ENCODE results near the gene EFEMP1. TPM values are rescaled to one million over a fixed set of nuclear protein-coding genes. Genes with fewer than 3 reads are reported as not detected.

EFEMP1 gene
- total and polyA plus RNA-seq, 2 of the 13 experiments (the other 11 are each of a cell fraction or from before 2014, with no cell fraction given) = not detected

GRCh38 chr2:55948176-55948923, 24.8 kb upstream of the EFEMP1 start:
- no peaks in the 10 kb centered on the region for H3K79me2 ChIP-seq (ENCODE audit: insufficient read depth, low read length)
- no peak overlapping the region for H3K4me3 ChIP-seq (replicated peaks in 1 of 3; ENCODE audit: insufficient read depth in 1 of 3, low read depth in 2 of 3, low read length in 3 of 3)
- in situ Hi-C loops (cut with HindIII; ENCODE audit: extremely low pct_ligation_motif_present, low pct_unique_long_range_greater_than_20kb) (no loop called here), intact Hi-C loops (cut with micrococcal nuclease; ENCODE audit: unreplicated experiment) (no loop called here)
- ATAC-seq (no peak), FAIRE-seq (no peak), DNase-seq (ENCODE audit: low spot score) (no peak)
- H3K4me1 ChIP-seq (ENCODE audit: insufficient read depth, low read length) = no peaks in the 10 kb centered on the region
- H2AFZ ChIP-seq (ENCODE audit: low read length) = no peak overlapping the region
- H3K4me2 ChIP-seq (ENCODE audit: low read depth, low read length) = no peak overlapping the region
- ChIA-PET POLR2A (no interaction called here), CTCF (ENCODE audit: low intra/inter-chr PET ratio, low total read pairs) (no interaction called here)
- no peak overlapping the region for H3K9ac ChIP-seq (ENCODE audit: insufficient read depth, low read depth, low read length)
- H3K27me3 ChIP-seq (ENCODE audit: control insufficient read depth in 1 of 2, insufficient read depth in 2 of 2, low read length in 2 of 2) = peaks cover 0 to 3% of the 10 kb centered on the region in 2 experiments; a peak in 1 of 5 replicates
- H3K36me3 ChIP-seq (replicated peaks in 1 of 2; ENCODE audit: control insufficient read depth in 1 of 2, insufficient read depth in 2 of 2, low read length in 2 of 2) = no peaks in the 10 kb centered on the region
- H3K27ac ChIP-seq (ENCODE audit: extremely low read length, insufficient read depth, low read length) = no peak overlapping the region
- TF ChIP-seq ZFP62 (CRISPR knock-in tag; IDR thresholded peaks at IDR 0.05) (no peak), NR2C2 (CRISPR knock-in tag; IDR thresholded peaks at IDR 0.05; ENCODE audit: borderline replicate concordance) (no peak), SETDB1 (CRISPR knock-in tag; IDR thresholded peaks at IDR 0.05; ENCODE audit: borderline replicate concordance) (no peak), ZNF512 (CRISPR knock-in tag; IDR thresholded peaks at IDR 0.05) (no peak), DPF2 (CRISPR knock-in tag; IDR thresholded peaks at IDR 0.05; ENCODE audit: borderline replicate concordance, low read depth) (no peak), ZNF629 (CRISPR knock-in tag; conservative IDR thresholded peaks at IDR 0.05) (no peak), NCOA5 (CRISPR knock-in tag; IDR thresholded peaks at IDR 0.05) (no peak), KAT7 (CRISPR knock-in tag; IDR thresholded peaks at IDR 0.05; ENCODE audit: borderline replicate concordance) (no peak), ZNF607 (CRISPR knock-in tag; IDR thresholded peaks at IDR 0.05; ENCODE audit: borderline replicate concordance) (no peak), RXRB (CRISPR knock-in tag; IDR thresholded peaks at IDR 0.05; ENCODE audit: borderline replicate concordance) (no peak), ZNF496 (CRISPR knock-in tag; IDR thresholded peaks at IDR 0.05; ENCODE audit: insufficient replicate concordance) (no peak), ZNF101 (CRISPR knock-in tag; IDR thresholded peaks at IDR 0.05; ENCODE audit: borderline replicate concordance, low read depth) (no peak), NR2F1 (CRISPR knock-in tag; IDR thresholded peaks at IDR 0.05) (no peak), ZNF251 (CRISPR knock-in tag; IDR thresholded peaks at IDR 0.05) (no peak), SIX4 (CRISPR knock-in tag; IDR thresholded peaks at IDR 0.05) (no peak), PHF5A (CRISPR knock-in tag; IDR thresholded peaks at IDR 0.05; ENCODE audit: low read depth, unreplicated experiment) (no peak), ZKSCAN1 (IDR thresholded peaks at IDR 0.05; ENCODE audit: low read length) (no peak), ZNF619 (CRISPR knock-in tag; IDR thresholded peaks at IDR 0.05) (no peak)
- TF ChIP-seq, protein P1, sequence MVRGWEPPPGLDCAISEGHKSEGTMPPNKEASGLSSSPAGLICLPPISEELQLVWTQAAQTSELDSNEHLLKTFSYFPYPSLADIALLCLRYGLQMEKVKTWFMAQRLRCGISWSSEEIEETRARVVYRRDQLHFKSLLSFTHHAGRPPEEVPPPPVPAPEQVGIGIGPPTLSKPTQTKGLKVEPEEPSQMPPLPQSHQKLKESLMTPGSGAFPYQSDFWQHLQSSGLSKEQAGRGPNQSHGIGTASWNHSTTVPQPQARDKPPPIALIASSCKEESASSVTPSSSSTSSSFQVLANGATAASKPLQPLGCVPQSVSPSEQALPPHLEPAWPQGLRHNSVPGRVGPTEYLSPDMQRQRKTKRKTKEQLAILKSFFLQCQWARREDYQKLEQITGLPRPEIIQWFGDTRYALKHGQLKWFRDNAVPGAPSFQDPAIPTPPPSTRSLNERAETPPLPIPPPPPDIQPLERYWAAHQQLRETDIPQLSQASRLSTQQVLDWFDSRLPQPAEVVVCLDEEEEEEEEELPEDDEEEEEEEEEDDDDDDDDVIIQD (CRISPR knock-in tag; IDR thresholded peaks at IDR 0.05; ENCODE audit: low read depth) = no peak
- H4K20me1 ChIP-seq (ENCODE audit: insufficient read depth, low read length) = no peaks in the 10 kb centered on the region
- no peaks in the 10 kb centered on the region for H3K9me3 ChIP-seq (ENCODE audit: low read length)
- no TSS peak for BruUV-seq (replicated peaks)
